HepG2 (cell line): ENCODE measurements around the gene SLC35F3. TPM values are rescaled to one million over a fixed set of nuclear protein-coding genes. Genes with fewer than 3 reads are reported as not detected.

ENCODE experiments used
- CENPT ChIP-seq: sonication (generic); formaldehyde crosslinking; IDR thresholded peaks from 2 replicates; pipeline ENCODE4 v1.8.0; 2022; ENCODE audit warnings: low read depth, mild to moderate bottlenecking, moderate library complexity, missing genetic modification reagents
- DNMT1 ChIP-seq: sonication (generic); formaldehyde crosslinking; IDR thresholded peaks from 2 replicates; pipeline ENCODE4 v1.5.1; 2020; ENCODE audit warnings: mild to moderate bottlenecking, missing genetic modification reagents
- HIVEP1 ChIP-seq: sonication (generic); formaldehyde crosslinking; IDR thresholded peaks from 2 replicates; pipeline ENCODE4 v1.4.0; 2020; ENCODE audit warnings: mild to moderate bottlenecking, missing genetic modification reagents
- REPIN1 ChIP-seq: sonication (generic); formaldehyde crosslinking; IDR thresholded peaks from 2 replicates; pipeline ENCODE4 v1.8.0; 2022; ENCODE audit warnings: missing genetic modification reagents, low read depth, mild to moderate bottlenecking, borderline replicate concordance
- SUZ12 ChIP-seq: fragments of 150-350 bp; IDR thresholded peaks from 2 replicates; pipeline ENCODE4 v1.6.1; 2014; ENCODE audit warnings: low read depth, low read length
- TFDP1 ChIP-seq: IDR thresholded peaks from 2 replicates; pipeline ENCODE4 v1.6.1; 2016; ENCODE audit warnings: missing compliant biosample characterization, missing genetic modification reagents, borderline replicate concordance
- ZFP36L2 ChIP-seq: sonication (generic); formaldehyde crosslinking; IDR thresholded peaks from 2 replicates; pipeline ENCODE4 v1.4.0; 2020; ENCODE audit warnings: missing genetic modification reagents
- ZNF136 ChIP-seq: sonication (generic); formaldehyde crosslinking; IDR thresholded peaks from 2 replicates; pipeline ENCODE4 v1.8.1; 2022; ENCODE audit warnings: low read depth, mild to moderate bottlenecking, moderate library complexity, missing genetic modification reagents
- ZNF234 ChIP-seq: sonication (generic); formaldehyde crosslinking; conservative IDR thresholded peaks from 2 replicates; pipeline ENCODE4 v1.5.1; 2020; ENCODE audit warnings: mild to moderate bottlenecking, missing genetic modification reagents
- ZNF33B ChIP-seq: sonication (generic); formaldehyde crosslinking; IDR thresholded peaks from 2 replicates; pipeline ENCODE4 v1.5.1; 2020; ENCODE audit warnings: mild to moderate bottlenecking, missing genetic modification reagents
- ZNF775 ChIP-seq: sonication (generic); formaldehyde crosslinking; IDR thresholded peaks from 2 replicates; pipeline ENCODE4 v1.4.0; 2020; ENCODE audit warnings: missing genetic modification reagents, mild to moderate bottlenecking, moderate library complexity, borderline replicate concordance
- polyA plus RNA-seq, 8 experiments: library from polyadenylated mRNA; depleted of rRNA in 3 of 8; stranded (reverse) in 7 of 8; unstranded in 1 of 8; fragments of >200 nt; fragmentation: Illumina TruSeq in 4 of 8; extraction: Trizol in 4 of 8; gene quantifications; 2 replicates each; pipeline versions ENCODE4 v1.2.1 to v1.2.3, GENCODE V29; 2011 to 2016; ENCODE audit warnings: low read depth in 4 of 8, missing spikeins in 1 of 8, mixed read lengths in 1 of 8; ENCODE audit not compliant: insufficient read depth in 1 of 8
- total RNA-seq, 5 experiments: library from RNA; depleted of rRNA; stranded (reverse); fragments of >200 nt; fragmentation: Illumina TruSeq; extraction: Trizol; gene quantifications; 2 replicates each; pipeline ENCODE4 v1.2.3, GENCODE V29; 2016; ENCODE audit warnings: low read depth in 1 of 5
- TF ChIP-seq, protein P1 (sequence below): sonication (generic); formaldehyde crosslinking; IDR thresholded peaks from 2 replicates; pipeline ENCODE4 v1.4.0; 2020; ENCODE audit warnings: missing genetic modification reagents
- TF ChIP-seq, protein P2 (sequence below): sonication (generic); formaldehyde crosslinking; IDR thresholded peaks from 2 replicates; pipeline ENCODE4 v1.9.0; 2021; ENCODE audit warnings: mild to moderate bottlenecking, missing genetic modification reagents
- TF ChIP-seq, protein P3 (sequence below): sonication (generic); formaldehyde crosslinking; IDR thresholded peaks from 2 replicates; pipeline ENCODE4 v1.4.0; 2020; ENCODE audit warnings: missing genetic modification reagents
- TF ChIP-seq, protein P4 (sequence below): sonication (generic); formaldehyde crosslinking; IDR thresholded peaks from 2 replicates; pipeline ENCODE4 v1.4.0; 2020; ENCODE audit warnings: mild to moderate bottlenecking, low read depth, missing genetic modification reagents

SLC35F3 gene
- total and polyA plus RNA-seq, 2 of the 13 experiments (the other 11 are each of a cell fraction or from before 2014, with no cell fraction given), result not detected

- TF ChIP-seq, protein P1, sequence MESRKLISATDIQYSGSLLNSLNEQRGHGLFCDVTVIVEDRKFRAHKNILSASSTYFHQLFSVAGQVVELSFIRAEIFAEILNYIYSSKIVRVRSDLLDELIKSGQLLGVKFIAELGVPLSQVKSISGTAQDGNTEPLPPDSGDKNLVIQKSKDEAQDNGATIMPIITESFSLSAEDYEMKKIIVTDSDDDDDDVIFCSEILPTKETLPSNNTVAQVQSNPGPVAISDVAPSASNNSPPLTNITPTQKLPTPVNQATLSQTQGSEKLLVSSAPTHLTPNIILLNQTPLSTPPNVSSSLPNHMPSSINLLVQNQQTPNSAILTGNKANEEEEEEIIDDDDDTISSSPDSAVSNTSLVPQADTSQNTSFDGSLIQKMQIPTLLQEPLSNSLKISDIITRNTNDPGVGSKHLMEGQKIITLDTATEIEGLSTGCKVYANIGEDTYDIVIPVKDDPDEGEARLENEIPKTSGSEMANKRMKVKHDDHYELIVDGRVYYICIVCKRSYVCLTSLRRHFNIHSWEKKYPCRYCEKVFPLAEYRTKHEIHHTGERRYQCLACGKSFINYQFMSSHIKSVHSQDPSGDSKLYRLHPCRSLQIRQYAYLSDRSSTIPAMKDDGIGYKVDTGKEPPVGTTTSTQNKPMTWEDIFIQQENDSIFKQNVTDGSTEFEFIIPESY (CRISPR knock-in tag), result 0 out of 2 replicates have a peak, but pooled peaks have one; percentile 19
- TF ChIP-seq, protein P2, sequence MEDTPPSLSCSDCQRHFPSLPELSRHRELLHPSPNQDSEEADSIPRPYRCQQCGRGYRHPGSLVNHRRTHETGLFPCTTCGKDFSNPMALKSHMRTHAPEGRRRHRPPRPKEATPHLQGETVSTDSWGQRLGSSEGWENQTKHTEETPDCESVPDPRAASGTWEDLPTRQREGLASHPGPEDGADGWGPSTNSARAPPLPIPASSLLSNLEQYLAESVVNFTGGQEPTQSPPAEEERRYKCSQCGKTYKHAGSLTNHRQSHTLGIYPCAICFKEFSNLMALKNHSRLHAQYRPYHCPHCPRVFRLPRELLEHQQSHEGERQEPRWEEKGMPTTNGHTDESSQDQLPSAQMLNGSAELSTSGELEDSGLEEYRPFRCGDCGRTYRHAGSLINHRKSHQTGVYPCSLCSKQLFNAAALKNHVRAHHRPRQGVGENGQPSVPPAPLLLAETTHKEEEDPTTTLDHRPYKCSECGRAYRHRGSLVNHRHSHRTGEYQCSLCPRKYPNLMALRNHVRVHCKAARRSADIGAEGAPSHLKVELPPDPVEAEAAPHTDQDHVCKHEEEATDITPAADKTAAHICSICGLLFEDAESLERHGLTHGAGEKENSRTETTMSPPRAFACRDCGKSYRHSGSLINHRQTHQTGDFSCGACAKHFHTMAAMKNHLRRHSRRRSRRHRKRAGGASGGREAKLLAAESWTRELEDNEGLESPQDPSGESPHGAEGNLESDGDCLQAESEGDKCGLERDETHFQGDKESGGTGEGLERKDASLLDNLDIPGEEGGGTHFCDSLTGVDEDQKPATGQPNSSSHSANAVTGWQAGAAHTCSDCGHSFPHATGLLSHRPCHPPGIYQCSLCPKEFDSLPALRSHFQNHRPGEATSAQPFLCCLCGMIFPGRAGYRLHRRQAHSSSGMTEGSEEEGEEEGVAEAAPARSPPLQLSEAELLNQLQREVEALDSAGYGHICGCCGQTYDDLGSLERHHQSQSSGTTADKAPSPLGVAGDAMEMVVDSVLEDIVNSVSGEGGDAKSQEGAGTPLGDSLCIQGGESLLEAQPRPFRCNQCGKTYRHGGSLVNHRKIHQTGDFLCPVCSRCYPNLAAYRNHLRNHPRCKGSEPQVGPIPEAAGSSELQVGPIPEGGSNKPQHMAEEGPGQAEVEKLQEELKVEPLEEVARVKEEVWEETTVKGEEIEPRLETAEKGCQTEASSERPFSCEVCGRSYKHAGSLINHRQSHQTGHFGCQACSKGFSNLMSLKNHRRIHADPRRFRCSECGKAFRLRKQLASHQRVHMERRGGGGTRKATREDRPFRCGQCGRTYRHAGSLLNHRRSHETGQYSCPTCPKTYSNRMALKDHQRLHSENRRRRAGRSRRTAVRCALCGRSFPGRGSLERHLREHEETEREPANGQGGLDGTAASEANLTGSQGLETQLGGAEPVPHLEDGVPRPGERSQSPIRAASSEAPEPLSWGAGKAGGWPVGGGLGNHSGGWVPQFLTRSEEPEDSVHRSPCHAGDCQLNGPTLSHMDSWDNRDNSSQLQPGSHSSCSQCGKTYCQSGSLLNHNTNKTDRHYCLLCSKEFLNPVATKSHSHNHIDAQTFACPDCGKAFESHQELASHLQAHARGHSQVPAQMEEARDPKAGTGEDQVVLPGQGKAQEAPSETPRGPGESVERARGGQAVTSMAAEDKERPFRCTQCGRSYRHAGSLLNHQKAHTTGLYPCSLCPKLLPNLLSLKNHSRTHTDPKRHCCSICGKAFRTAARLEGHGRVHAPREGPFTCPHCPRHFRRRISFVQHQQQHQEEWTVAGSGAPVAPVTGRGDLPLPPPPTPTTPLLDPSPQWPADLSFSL, result no peak
- no peak for TF ChIP-seq ZNF775 (CRISPR knock-in tag)
- TF ChIP-seq ZNF136 (CRISPR knock-in tag), result no peak
- 0 out of 2 replicates have a peak, but pooled peaks have one; percentile 48 for TF ChIP-seq ZNF33B (CRISPR knock-in tag)
- no peak for TF ChIP-seq SUZ12
- TF ChIP-seq REPIN1, result peak; percentile 82; the same call in 1 of the 2 replicates
- no peak for TF ChIP-seq DNMT1 (CRISPR knock-in tag)
- TF ChIP-seq, protein P3, sequence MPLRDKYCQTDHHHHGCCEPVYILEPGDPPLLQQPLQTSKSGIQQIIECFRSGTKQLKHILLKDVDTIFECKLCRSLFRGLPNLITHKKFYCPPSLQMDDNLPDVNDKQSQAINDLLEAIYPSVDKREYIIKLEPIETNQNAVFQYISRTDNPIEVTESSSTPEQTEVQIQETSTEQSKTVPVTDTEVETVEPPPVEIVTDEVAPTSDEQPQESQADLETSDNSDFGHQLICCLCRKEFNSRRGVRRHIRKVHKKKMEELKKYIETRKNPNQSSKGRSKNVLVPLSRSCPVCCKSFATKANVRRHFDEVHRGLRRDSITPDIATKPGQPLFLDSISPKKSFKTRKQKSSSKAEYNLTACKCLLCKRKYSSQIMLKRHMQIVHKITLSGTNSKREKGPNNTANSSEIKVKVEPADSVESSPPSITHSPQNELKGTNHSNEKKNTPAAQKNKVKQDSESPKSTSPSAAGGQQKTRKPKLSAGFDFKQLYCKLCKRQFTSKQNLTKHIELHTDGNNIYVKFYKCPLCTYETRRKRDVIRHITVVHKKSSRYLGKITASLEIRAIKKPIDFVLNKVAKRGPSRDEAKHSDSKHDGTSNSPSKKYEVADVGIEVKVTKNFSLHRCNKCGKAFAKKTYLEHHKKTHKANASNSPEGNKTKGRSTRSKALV, result 0 out of 2 replicates have a peak, but pooled peaks have one; percentile 63
- no peak for TF ChIP-seq CENPT
- TF ChIP-seq, protein P4, sequence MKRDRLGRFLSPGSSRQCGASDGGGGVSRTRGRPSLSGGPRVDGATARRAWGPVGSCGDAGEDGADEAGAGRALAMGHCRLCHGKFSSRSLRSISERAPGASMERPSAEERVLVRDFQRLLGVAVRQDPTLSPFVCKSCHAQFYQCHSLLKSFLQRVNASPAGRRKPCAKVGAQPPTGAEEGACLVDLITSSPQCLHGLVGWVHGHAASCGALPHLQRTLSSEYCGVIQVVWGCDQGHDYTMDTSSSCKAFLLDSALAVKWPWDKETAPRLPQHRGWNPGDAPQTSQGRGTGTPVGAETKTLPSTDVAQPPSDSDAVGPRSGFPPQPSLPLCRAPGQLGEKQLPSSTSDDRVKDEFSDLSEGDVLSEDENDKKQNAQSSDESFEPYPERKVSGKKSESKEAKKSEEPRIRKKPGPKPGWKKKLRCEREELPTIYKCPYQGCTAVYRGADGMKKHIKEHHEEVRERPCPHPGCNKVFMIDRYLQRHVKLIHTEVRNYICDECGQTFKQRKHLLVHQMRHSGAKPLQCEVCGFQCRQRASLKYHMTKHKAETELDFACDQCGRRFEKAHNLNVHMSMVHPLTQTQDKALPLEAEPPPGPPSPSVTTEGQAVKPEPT (CRISPR knock-in tag), result no peak
- TF ChIP-seq ZNF234, result no peak
- TF ChIP-seq HIVEP1 (CRISPR knock-in tag), result peak; percentile 53; the same call in 1 of the 2 replicates
- no peak for TF ChIP-seq ZFP36L2
- TF ChIP-seq TFDP1 (CRISPR knock-in tag), result peak; percentile 87; the same call in 1 of the 2 replicates
Observed at GRCh38 chr1:234327577-234328164, 423.2 kb downstream of the SLC35F3 start (continued).
